Measurements from ENCODE around the gene POTEB3.
"Not testable (repeated sequence)": the region's sequence is repeated elsewhere in the genome, so short reads cannot be mapped to it uniquely, and the experiment has no call there.

The POTEB3 gene

DNA sequence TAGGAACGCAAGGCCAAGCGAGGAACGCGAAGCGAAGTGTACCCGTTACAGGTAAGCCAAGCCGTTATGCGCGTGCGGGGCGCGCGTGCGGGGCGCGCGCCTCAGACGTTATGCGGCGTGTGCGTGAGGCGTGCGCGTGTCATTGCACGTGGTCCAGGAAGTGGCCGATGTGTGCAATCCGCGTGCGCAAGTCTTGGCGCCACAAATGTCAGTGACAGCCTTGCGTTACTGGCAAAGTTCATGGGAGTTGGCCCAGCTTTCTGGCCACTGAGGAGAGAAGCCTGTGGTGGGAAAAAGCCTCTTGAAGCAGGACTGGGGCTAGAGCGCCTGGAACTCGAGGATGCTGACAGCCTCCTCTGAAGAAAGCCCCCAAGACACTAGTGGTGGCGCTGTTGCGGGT, at the start of gene POTEB3:
POTEB3 (minus strand) TSS at position 101 of the 400 bp plus-strand sequence. CDS start 488 bp downstream, outside the sequence.
- DNase-seq, result not testable (repeated sequence)

GRCh38 chr15:21453683-21454082, 13.4 kb upstream of the POTEB3 start:
- not testable (repeated sequence) for DNase-seq

DNA sequence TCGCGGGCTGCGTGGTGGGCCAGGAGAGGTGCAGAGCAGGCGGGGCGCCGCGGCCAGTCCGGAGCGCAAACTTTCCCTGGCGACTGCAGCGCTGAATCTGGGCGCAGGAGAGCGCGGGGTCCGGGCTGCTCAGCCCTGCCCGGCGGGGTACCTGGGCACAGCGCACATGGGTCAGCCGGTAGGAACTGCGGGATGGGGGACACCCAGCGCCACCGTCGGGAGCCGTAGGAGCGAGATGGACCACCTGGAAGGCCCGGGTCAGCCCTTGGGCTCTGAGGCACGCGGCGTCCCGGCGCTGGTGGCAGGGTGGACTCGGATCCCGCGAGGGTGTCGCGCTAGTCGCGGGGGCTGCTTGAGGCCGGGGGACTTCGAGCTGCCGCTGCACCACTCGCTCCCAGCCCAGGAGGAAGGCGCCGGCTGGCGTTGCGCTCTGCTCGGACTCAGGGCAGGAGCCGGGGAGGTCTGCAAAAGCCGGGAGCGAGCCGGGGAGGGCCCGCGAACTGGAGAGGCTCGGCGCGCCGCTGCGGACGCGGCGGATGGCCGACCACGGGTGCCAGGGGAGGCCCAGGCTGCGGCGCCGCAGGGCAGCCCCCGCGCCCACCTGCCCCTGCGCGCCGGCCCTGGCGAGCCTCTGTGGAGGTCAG, 11.7 kb upstream of the POTEB3 start:
- not testable (repeated sequence) for DNase-seq

- DNase-seq, result not testable (repeated sequence)
These were observed 11.2 kb upstream of the POTEB3 start for GRCh38 chr15:21451487-21451886.

GRCh38 chr15:21407366-21407765, 32.9 kb downstream of the POTEB3 start:
- DNase-seq, result not testable (repeated sequence)

GRCh38 chr15:21401531-21401930, 38.8 kb downstream of the POTEB3 start:
- DNase-seq, result not testable (repeated sequence)

DNA sequence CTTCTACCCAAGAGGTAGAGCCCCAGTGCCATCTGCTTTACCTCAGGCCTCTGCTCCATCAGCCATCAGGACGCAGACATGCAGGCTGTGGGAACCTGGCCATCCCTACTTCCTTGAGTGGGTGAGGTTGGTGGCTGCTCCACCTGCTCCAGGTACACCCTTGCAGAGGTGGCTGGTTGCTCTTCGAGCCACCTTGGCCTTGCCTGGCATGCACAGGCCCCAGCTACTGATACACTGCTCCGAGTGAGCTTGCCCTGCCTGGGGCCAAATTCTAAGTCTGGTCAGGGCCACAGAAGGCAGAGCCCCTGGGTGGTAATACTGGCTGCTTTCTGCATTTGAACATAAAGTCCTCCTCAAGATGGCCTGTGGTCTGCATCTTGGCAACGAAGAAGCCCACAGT, 41.2 kb downstream of the POTEB3 start:
- not testable (repeated sequence) for DNase-seq

GRCh38 chr15:21398511-21398910, 41.8 kb downstream of the POTEB3 start:
- DNase-seq, result not testable (repeated sequence)

- not testable (repeated sequence) for DNase-seq
These were observed 42.6 kb downstream of the POTEB3 start for GRCh38 chr15:21397656-21398055.

DNA sequence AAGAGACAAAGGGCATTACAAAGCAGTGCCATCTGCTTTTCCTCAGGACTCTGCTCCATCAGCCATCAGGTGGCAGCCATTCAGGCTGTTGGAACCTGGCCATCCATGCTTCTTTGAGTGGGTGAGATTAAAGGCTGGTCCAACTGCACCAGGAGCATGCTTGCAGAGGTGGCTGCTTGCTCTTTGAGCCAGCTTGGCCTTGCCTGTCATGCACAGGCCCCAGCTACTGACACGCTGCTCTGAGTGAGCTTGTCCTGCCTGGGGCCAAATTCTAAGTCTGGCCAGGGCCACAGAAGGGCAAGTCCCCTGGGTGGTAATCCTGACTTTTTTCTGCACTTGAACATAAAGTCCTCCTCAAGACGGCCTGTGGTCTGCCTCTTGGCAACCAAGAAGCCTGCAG, 43.1 kb downstream of the POTEB3 start:
- not testable (repeated sequence) for DNase-seq

DNA sequence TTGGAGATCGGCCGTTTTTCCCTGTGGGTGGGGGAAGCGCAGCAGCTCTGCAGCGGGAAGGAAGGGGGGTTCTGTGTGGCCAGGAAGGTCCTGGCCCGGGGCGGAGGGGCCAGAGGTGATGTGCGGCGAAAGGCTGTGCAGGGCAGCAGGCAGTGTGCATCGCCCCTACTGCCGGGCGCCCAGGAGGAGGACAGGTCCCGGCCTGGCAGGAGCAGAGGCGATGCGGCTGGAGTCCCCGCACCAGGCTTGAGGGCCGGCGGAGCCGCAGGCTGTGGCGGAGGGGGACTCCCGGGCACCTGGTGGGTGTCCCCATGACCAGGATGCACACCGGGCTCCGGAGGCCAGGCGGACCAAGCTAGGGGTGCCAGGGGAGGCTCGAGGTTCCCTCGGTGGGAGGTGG, 54.3 kb downstream of the POTEB3 start:
- DNase-seq, result not testable (repeated sequence)

GRCh38 chr15:21383866-21384485, 56.3 kb downstream of the POTEB3 start:
- DNase-seq, result not testable (repeated sequence)

DNA sequence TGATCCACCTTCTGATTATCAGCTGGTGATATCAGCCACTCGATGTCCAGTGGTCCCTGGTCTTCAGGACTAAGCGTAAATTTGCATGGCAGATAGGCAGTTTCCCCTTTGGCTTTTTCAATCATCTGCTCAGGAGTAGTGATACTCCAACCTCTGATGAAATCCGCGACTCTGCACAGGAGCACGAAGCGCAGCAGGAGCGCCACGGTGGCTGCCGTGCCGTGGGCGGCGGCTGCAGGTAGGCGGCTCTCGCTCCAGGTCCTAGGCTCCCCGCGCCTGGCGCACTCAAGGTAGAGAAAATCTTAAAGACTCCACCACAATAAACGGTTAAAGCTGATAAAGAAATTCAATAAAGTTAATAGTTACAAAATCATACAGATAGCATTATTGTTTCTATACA, 66.6 kb downstream of the POTEB3 start:
- DNase-seq, result not testable (repeated sequence)

GRCh38 chr15:21369177-21369576, 71.1 kb downstream of the POTEB3 start:
- not testable (repeated sequence) for DNase-seq

GRCh38 chr15:21368625-21369024, 71.7 kb downstream of the POTEB3 start:
- not testable (repeated sequence) for DNase-seq
